H9 (cell line): Measurements from ENCODE around the gene SDHC. TPM values are rescaled to one million over a fixed set of nuclear protein-coding genes. Genes with fewer than 3 reads are reported as not detected.

ENCODE experiments used
- DNase-seq: peaks from one replicate; pipeline ENCODE4 v3.0.0-alpha.2; 2017
- H2AFZ ChIP-seq: one replicate; pipeline ENCODE4 v1.6.1; 2013; ENCODE audit warnings: mild to moderate bottlenecking, low read length, control low read depth, moderate library complexity
- H2AK5ac ChIP-seq: 2 replicates; pipeline ENCODE4 v1.6.1; 2013; ENCODE audit warnings: low read length, control low read depth, mixed read lengths; ENCODE audit not compliant: insufficient read length
- H2BK120ac ChIP-seq: one replicate; pipeline ENCODE4 v1.6.1; 2013; ENCODE audit warnings: low read depth, mild to moderate bottlenecking, low read length, control low read depth, inconsistent platforms; ENCODE audit not compliant: poor library complexity, severe bottlenecking
- H2BK12ac ChIP-seq: 2 replicates; pipeline ENCODE4 v1.6.1; 2013; ENCODE audit warnings: low read length, control low read depth, mixed read lengths, low read depth; ENCODE audit not compliant: insufficient read length
- H2BK15ac ChIP-seq: 2 replicates; pipeline ENCODE4 v1.6.1; 2013; ENCODE audit warnings: low read depth, low read length, control low read depth
- H2BK20ac ChIP-seq: one replicate; pipeline ENCODE4 v1.6.1; 2013; ENCODE audit warnings: low read depth, mild to moderate bottlenecking, low read length, control low read depth, inconsistent platforms; ENCODE audit not compliant: poor library complexity, severe bottlenecking
- H2BK5ac ChIP-seq: 2 replicates; pipeline ENCODE4 v1.6.1; 2013; ENCODE audit warnings: low read length, control low read depth, mixed read lengths; ENCODE audit not compliant: insufficient read length
- H3K14ac ChIP-seq: 2 replicates; pipeline ENCODE4 v1.6.1; 2013; ENCODE audit warnings: low read length, control low read depth; ENCODE audit not compliant: insufficient read depth
- H3K18ac ChIP-seq: 2 replicates; pipeline ENCODE4 v1.6.1; 2013; ENCODE audit warnings: low read depth, mild to moderate bottlenecking, mixed read lengths, low read length, control low read depth; ENCODE audit not compliant: insufficient read length
- H3K23ac ChIP-seq: 2 replicates; pipeline ENCODE4 v1.6.1; 2013; ENCODE audit warnings: low read length, control low read depth, mixed read lengths, low read depth; ENCODE audit not compliant: insufficient read length
- H3K23me2 ChIP-seq: 2 replicates; pipeline ENCODE4 v1.6.1; 2013; ENCODE audit warnings: low read depth, mild to moderate bottlenecking, mixed read lengths, low read length, control low read depth; ENCODE audit not compliant: insufficient read length, poor library complexity, severe bottlenecking
- H3K27ac ChIP-seq: 2 replicates; pipeline ENCODE4 v1.5.1; 2013; ENCODE audit warnings: low read length, control low read depth, mixed read lengths, low read depth; ENCODE audit not compliant: insufficient read length
- H3K27me3 ChIP-seq: 2 replicates; pipeline ENCODE4 v1.6.1; 2013; ENCODE audit warnings: low read length, control low read depth, inconsistent platforms; ENCODE audit not compliant: insufficient read depth
- H3K4ac ChIP-seq: 2 replicates; pipeline ENCODE4 v1.6.1; 2013; ENCODE audit warnings: low read depth, mild to moderate bottlenecking, control low read depth, inconsistent platforms, low read length, moderate library complexity
- H3K4me1 ChIP-seq: 2 replicates; pipeline ENCODE4 v1.6.1; 2013; ENCODE audit warnings: low read length, control low read depth, inconsistent platforms; ENCODE audit not compliant: insufficient read depth
- H3K4me2 ChIP-seq: 2 replicates; pipeline ENCODE4 v1.6.1; 2013; ENCODE audit warnings: low read length, control low read depth, mixed read lengths; ENCODE audit not compliant: insufficient read length, insufficient read depth
- H3K56ac ChIP-seq: 2 replicates; pipeline ENCODE4 v1.6.1; 2013; ENCODE audit warnings: low read depth, mild to moderate bottlenecking, mixed read lengths, low read length, control low read depth; ENCODE audit not compliant: insufficient read length
- H3K79me1 ChIP-seq: 2 replicates; pipeline ENCODE4 v1.6.1; 2013; ENCODE audit warnings: low read depth, mild to moderate bottlenecking, moderate library complexity, low read length, control low read depth, inconsistent platforms; ENCODE audit not compliant: insufficient read depth, poor library complexity, severe bottlenecking
- H3K79me2 ChIP-seq: 2 replicates; pipeline ENCODE4 v1.6.1; 2013; ENCODE audit warnings: low read length, control low read depth, inconsistent platforms; ENCODE audit not compliant: insufficient read depth
- H3K9ac ChIP-seq: 2 replicates; pipeline ENCODE4 v1.6.1; 2013; ENCODE audit warnings: low read length, control low read depth, mixed read lengths; ENCODE audit not compliant: insufficient read length; ENCODE audit errors: extremely low read depth
- H3K9me3 ChIP-seq: one replicate; pipeline ENCODE4 v1.6.1; 2013; ENCODE audit warnings: low read depth, low read length, inconsistent platforms; ENCODE audit not compliant: control insufficient read depth
- H3T11ph ChIP-seq: one replicate; pipeline ENCODE4 v1.6.1; 2013; ENCODE audit warnings: mild to moderate bottlenecking, low read length, control low read depth, inconsistent platforms
- H4K20me1 ChIP-seq: one replicate; pipeline ENCODE4 v1.6.1; 2013; ENCODE audit not compliant: control insufficient read depth, insufficient read length, insufficient read depth
- H4K5ac ChIP-seq: 2 replicates; pipeline ENCODE4 v1.6.1; 2013; ENCODE audit warnings: low read depth, mild to moderate bottlenecking, mixed read lengths, low read length, control low read depth; ENCODE audit not compliant: insufficient read length
- H4K8ac ChIP-seq: replicated peaks from 2 replicates; pipeline ENCODE4 v1.6.1; 2013; ENCODE audit warnings: low read length, control low read depth, mixed read lengths, low read depth; ENCODE audit not compliant: insufficient read length
- H4K91ac ChIP-seq: 2 replicates; pipeline ENCODE4 v1.6.1; 2013; ENCODE audit warnings: low read depth, mild to moderate bottlenecking, moderate library complexity, mixed read lengths, low read length, control low read depth; ENCODE audit not compliant: insufficient read length
- H3K27ac Mint-ChIP-seq, 3 experiments: 2 replicates in 2 of 3; 3 replicates in 1 of 3; pipeline ENCODE4 v1.8.0; 2020 to 2021; ENCODE audit warnings: mixed read lengths in 3 of 3, mild to moderate bottlenecking in 1 of 3, moderate library complexity in 1 of 3
- H3K27me3 Mint-ChIP-seq: 2 replicates; pipeline ENCODE4 v1.8.0; 2021; ENCODE audit warnings: low read depth, mild to moderate bottlenecking, moderate library complexity, mixed read lengths
- H3K36me3 Mint-ChIP-seq, 3 experiments: 2 replicates in 2 of 3; 3 replicates in 1 of 3; pipeline ENCODE4 v1.8.0; 2020 to 2021; ENCODE audit warnings: low read depth in 3 of 3, mixed read lengths in 3 of 3; ENCODE audit not compliant: insufficient read depth in 1 of 3
- H3K4me1 Mint-ChIP-seq, 2 experiments: 2 replicates each; pipeline ENCODE4 v1.8.0; 2020; ENCODE audit warnings: mixed read lengths in 2 of 2
- H3K4me3 Mint-ChIP-seq, 2 experiments: 2 replicates in 1 of 2; 3 replicates in 1 of 2; pipeline ENCODE4 v1.8.0; 2020 to 2021; ENCODE audit warnings: mild to moderate bottlenecking in 2 of 2, mixed read lengths in 2 of 2, moderate library complexity in 1 of 2
- H3K9me3 Mint-ChIP-seq, 2 experiments: 2 replicates in 1 of 2; 3 replicates in 1 of 2; pipeline ENCODE4 v1.8.0; 2020; ENCODE audit warnings: mild to moderate bottlenecking in 2 of 2, mixed read lengths in 2 of 2, moderate library complexity in 1 of 2
- WGBS: extraction: QIAGEN DNeasy Blood & Tissue Kit; methylation state at CpG from one replicate; pipeline ENCODE4 v1.1.7; 2013; ENCODE audit warnings: missing lambda C conversion rate, low lambda C conversion rate, mixed read lengths; ENCODE audit not compliant: insufficient read length; ENCODE audit errors: extremely low coverage; 5-methylcytosine and 5-hydroxymethylcytosine counted together
- total RNA-seq: library from RNA; stranded (reverse); gene quantifications from 2 replicates; pipeline ENCODE4 v1.2.1, GENCODE V29; 2021
- TF ChIP-seq, protein P1 (sequence below): fragments of 200-600 bp; sonication (generic); conservative IDR thresholded peaks from 3 replicates; pipeline ENCODE4 v1.8.0; 2021; ENCODE audit warnings: antibody characterized with exemption, mild to moderate bottlenecking

The SDHC gene
- total RNA-seq, 1 experiment from 2014 or later = 198 TPM

DNA sequence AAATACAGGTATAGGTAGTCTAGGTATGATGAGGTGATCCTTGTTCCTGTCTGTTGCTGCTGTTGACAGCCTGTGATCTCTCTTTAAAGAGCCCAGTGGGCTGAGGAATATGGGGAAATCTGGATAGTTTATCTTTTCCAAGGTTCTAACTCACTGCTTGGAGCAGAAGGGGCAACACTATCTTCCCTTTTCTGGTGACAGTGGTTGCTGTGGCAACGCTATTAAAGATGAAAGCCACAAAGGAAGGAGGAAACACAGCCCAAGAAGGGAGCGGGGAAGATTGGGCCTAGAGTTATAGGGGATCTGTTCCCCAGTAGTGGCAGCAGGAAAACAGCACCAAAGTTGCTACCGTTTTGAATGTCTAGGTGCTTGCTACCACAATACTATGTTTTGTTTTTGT lies 46.9 kb upstream of the SDHC start:
- no peak overlapping the region for H2BK5ac ChIP-seq
- no peak overlapping the region for H3K4me3 Mint-ChIP-seq
- no peaks in the 10 kb centered on the region for H3K36me3 Mint-ChIP-seq
- H3K27ac ChIP-seq = no peak overlapping the region
- DNase-seq = no peak
- H3K27ac Mint-ChIP-seq = no peak overlapping the region
- TF ChIP-seq, protein P1, sequence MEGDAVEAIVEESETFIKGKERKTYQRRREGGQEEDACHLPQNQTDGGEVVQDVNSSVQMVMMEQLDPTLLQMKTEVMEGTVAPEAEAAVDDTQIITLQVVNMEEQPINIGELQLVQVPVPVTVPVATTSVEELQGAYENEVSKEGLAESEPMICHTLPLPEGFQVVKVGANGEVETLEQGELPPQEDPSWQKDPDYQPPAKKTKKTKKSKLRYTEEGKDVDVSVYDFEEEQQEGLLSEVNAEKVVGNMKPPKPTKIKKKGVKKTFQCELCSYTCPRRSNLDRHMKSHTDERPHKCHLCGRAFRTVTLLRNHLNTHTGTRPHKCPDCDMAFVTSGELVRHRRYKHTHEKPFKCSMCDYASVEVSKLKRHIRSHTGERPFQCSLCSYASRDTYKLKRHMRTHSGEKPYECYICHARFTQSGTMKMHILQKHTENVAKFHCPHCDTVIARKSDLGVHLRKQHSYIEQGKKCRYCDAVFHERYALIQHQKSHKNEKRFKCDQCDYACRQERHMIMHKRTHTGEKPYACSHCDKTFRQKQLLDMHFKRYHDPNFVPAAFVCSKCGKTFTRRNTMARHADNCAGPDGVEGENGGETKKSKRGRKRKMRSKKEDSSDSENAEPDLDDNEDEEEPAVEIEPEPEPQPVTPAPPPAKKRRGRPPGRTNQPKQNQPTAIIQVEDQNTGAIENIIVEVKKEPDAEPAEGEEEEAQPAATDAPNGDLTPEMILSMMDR = no peak
- H3K4me1 Mint-ChIP-seq = peaks cover 14 to 15% of the 10 kb centered on the region in 2 experiments
- no peak overlapping the region for H2BK15ac ChIP-seq
- no peak overlapping the region for H3K23ac ChIP-seq
- no peak overlapping the region for H3K4ac ChIP-seq
- H3K79me1 ChIP-seq = no peaks in the 10 kb centered on the region
- no CpG with 5 or more reads among the region's 3 CpGs for WGBS
- H3K79me2 ChIP-seq = no peaks in the 10 kb centered on the region
- H3K9me3 ChIP-seq = no peaks in the 10 kb centered on the region
- no peak overlapping the region for H2BK20ac ChIP-seq
- no peak overlapping the region for H4K5ac ChIP-seq
- no peak overlapping the region for H4K91ac ChIP-seq
- H3T11ph ChIP-seq = no peak overlapping the region
- H3K9ac ChIP-seq = no peak overlapping the region
- H2BK12ac ChIP-seq = no peak overlapping the region
- no peak overlapping the region for H3K4me2 ChIP-seq
- no peaks in the 10 kb centered on the region for H3K9me3 Mint-ChIP-seq
- no peak overlapping the region for H4K8ac ChIP-seq
- no peak overlapping the region for H2AK5ac ChIP-seq
- H3K23me2 ChIP-seq = no peaks in the 10 kb centered on the region
- no peaks in the 10 kb centered on the region for H3K27me3 ChIP-seq
- H2BK120ac ChIP-seq = no peak overlapping the region
- H2AFZ ChIP-seq = no peak overlapping the region
- no peaks in the 10 kb centered on the region for H3K4me1 ChIP-seq
- no peak overlapping the region for H3K14ac ChIP-seq
- peaks cover 9% of the 10 kb centered on the region for H3K27me3 Mint-ChIP-seq
- H4K20me1 ChIP-seq = no peaks in the 10 kb centered on the region
- H3K18ac ChIP-seq = no peak overlapping the region
- H3K56ac ChIP-seq = no peak overlapping the region
